Measurements from ENCODE around the gene CYREN.

Gene CYREN

DNA sequence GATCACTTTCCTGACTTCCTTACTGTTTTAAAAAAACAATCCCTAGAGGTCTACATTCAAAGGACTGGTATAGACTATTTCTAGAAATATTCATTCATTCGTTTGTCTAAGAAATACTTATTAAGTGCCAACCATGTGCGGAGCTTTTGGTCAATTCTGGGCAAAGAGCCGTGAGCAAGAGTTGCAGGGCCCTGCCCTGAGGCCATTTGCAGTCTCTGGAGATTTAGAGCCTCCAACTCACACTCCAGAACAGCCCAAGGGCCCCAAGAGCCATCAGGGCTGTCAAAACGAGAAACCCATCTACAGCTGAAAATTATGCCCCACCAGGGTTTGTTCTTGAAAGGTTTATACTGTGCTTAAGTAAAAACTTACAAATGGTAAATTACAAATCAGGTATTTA lies 24.6 kb upstream of the CYREN start:
- no peak overlapping the region for H3K4me3 ChIP-seq (ENCODE audit: insufficient read depth, low read length, poor library complexity, severe bottlenecking)
- H4K20me1 ChIP-seq (ENCODE audit: low read depth, low read length), result no peaks in the 10 kb centered on the region
- H3K79me2 ChIP-seq (ENCODE audit: insufficient read depth, low read length), result no peaks in the 10 kb centered on the region
- no peak overlapping the region for H2AFZ ChIP-seq (ENCODE audit: low read depth, low read length, severe bottlenecking)
- H3K27me3 ChIP-seq (ENCODE audit: low read length), result no peaks in the 10 kb centered on the region
- H3F3A ChIP-seq (ENCODE audit: insufficient read depth), result no peaks in the 10 kb centered on the region
- no peak overlapping the region for H3K27ac ChIP-seq (ENCODE audit: low read depth, low read length)
- H3K9ac ChIP-seq (ENCODE audit: low read length), result no peak overlapping the region
- H3K36me3 ChIP-seq (ENCODE audit: low read length), result no peaks in the 10 kb centered on the region
- TF ChIP-seq, protein P1, sequence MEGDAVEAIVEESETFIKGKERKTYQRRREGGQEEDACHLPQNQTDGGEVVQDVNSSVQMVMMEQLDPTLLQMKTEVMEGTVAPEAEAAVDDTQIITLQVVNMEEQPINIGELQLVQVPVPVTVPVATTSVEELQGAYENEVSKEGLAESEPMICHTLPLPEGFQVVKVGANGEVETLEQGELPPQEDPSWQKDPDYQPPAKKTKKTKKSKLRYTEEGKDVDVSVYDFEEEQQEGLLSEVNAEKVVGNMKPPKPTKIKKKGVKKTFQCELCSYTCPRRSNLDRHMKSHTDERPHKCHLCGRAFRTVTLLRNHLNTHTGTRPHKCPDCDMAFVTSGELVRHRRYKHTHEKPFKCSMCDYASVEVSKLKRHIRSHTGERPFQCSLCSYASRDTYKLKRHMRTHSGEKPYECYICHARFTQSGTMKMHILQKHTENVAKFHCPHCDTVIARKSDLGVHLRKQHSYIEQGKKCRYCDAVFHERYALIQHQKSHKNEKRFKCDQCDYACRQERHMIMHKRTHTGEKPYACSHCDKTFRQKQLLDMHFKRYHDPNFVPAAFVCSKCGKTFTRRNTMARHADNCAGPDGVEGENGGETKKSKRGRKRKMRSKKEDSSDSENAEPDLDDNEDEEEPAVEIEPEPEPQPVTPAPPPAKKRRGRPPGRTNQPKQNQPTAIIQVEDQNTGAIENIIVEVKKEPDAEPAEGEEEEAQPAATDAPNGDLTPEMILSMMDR (IDR thresholded peaks at IDR 0.05; ENCODE audit: insufficient read depth, low read length, poor library complexity, severe bottlenecking), result no peak
- TF ChIP-seq EZH2phosphoT487 (conservative IDR thresholded peaks at IDR 0.05; ENCODE audit: low read length), result no peak
- no peak overlapping the region for H3K4me2 ChIP-seq (ENCODE audit: low read depth, low read length, poor library complexity, severe bottlenecking)
- H3K9me2 ChIP-seq (replicated peaks; ENCODE audit: insufficient read depth, low read length), result no peaks in the 10 kb centered on the region
- H3K9me3 ChIP-seq (ENCODE audit: insufficient read depth, low read length), result no peaks in the 10 kb centered on the region

DNA sequence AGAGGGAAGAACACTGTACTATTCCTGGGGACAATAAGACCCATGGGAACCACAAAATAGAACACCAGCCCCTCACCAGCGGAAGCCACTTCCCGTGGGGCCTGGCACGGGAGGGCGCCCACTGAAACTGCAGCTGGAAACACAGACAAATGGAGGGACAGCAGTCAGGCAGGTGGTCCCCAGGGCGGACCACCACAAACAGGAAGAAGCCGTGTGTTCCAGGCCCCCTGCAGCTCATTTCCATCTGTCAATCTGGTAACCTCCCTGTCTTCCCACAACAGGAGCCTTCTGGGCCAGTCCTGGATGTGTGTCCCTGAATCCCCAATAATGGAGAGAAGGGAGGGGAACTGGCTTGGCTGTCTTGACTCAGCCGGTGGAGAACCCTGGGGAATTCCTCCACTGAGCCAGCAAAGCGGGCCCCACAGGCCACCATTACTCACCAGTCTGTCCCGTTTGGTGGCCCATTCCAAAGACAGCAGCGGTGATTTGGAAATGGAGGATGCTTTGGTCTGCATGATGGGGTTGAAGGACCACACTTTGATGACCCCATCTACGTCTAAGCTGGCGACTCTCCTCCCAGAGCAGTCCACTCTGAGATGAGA lies 24.1 kb upstream of the CYREN start:
- H3K4me2 ChIP-seq (ENCODE audit: low read depth, low read length, poor library complexity, severe bottlenecking), result no peak overlapping the region
- TF ChIP-seq EZH2phosphoT487 (conservative IDR thresholded peaks at IDR 0.05; ENCODE audit: low read length), result no peak
- TF ChIP-seq, protein P1 (IDR thresholded peaks at IDR 0.05; ENCODE audit: insufficient read depth, low read length, poor library complexity, severe bottlenecking), result no peak
- no peak overlapping the region for H3K27ac ChIP-seq (ENCODE audit: low read depth, low read length)
- H3K79me2 ChIP-seq (ENCODE audit: insufficient read depth, low read length), result no peaks in the 10 kb centered on the region
- H3F3A ChIP-seq (ENCODE audit: insufficient read depth), result no peaks in the 10 kb centered on the region
- no peaks in the 10 kb centered on the region for H4K20me1 ChIP-seq (ENCODE audit: low read depth, low read length)
- H3K9ac ChIP-seq (ENCODE audit: low read length), result no peak overlapping the region
- H3K9me2 ChIP-seq (replicated peaks; ENCODE audit: insufficient read depth, low read length), result no peaks in the 10 kb centered on the region
- H3K27me3 ChIP-seq (ENCODE audit: low read length), result no peaks in the 10 kb centered on the region
- H3K9me3 ChIP-seq (ENCODE audit: insufficient read depth, low read length), result no peaks in the 10 kb centered on the region
- no peak overlapping the region for H2AFZ ChIP-seq (ENCODE audit: low read depth, low read length, severe bottlenecking)
- H3K36me3 ChIP-seq (ENCODE audit: low read length), result no peaks in the 10 kb centered on the region
- H3K4me3 ChIP-seq (ENCODE audit: insufficient read depth, low read length, poor library complexity, severe bottlenecking), result no peak overlapping the region

DNA sequence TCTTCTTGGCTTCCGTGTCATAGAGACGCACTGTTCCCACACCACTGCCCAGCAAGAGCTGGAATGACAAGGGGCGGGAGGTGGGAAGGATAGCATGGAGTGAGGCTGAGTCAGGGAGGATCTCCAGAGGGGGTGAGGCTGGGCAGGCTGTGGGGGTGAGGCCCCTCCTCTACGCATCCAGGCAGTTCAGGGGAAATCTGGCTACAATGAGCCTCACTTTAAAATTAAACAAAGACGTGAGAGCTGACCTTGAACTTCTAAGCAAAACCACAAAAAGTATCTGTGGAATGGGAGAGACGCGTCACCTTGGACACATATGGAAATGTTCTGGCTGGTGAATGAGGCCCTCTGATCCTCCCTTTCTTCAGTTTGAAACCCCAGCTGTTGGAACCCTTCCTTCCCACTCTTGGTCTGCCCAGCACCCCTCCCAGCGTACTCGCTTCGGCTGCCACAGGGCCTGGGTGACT lies 23.1 kb upstream of the CYREN start:
- Histone ChIP-seq H3K36me3 (ENCODE audit: low read length) (no peaks in the 10 kb centered on the region), H3K27ac (ENCODE audit: low read depth, low read length) (no peak overlapping the region), H3K9me3 (ENCODE audit: insufficient read depth, low read length) (no peaks in the 10 kb centered on the region), H2AFZ (ENCODE audit: low read depth, low read length, severe bottlenecking) (no peak overlapping the region), H3K9ac (ENCODE audit: low read length) (no peak overlapping the region), H4K20me1 (ENCODE audit: low read depth, low read length) (no peaks in the 10 kb centered on the region), H3K9me2 (replicated peaks; ENCODE audit: insufficient read depth, low read length) (no peaks in the 10 kb centered on the region), H3K4me3 (ENCODE audit: insufficient read depth, low read length, poor library complexity, severe bottlenecking) (no peak overlapping the region), H3K27me3 (ENCODE audit: low read length) (no peaks in the 10 kb centered on the region), H3K4me2 (ENCODE audit: low read depth, low read length, poor library complexity, severe bottlenecking) (no peak overlapping the region), H3F3A (ENCODE audit: insufficient read depth) (no peaks in the 10 kb centered on the region), H3K79me2 (ENCODE audit: insufficient read depth, low read length) (no peaks in the 10 kb centered on the region)
- TF ChIP-seq, protein P1 (IDR thresholded peaks at IDR 0.05; ENCODE audit: insufficient read depth, low read length, poor library complexity, severe bottlenecking), result no peak
- no peak for TF ChIP-seq EZH2phosphoT487 (conservative IDR thresholded peaks at IDR 0.05; ENCODE audit: low read length)
